K562 (cell line): ENCODE results near the gene UNC45B. TPM values are rescaled to one million over a fixed set of nuclear protein-coding genes. Genes with fewer than 3 reads are reported as not detected.

Source experiments
- ATAC-seq: fragments of 200-7000 bp; cut with Tn5 transposase; 3 replicates; pipeline ENCODE4 v1.9.1; 2020; ENCODE audit warnings: moderate library complexity
- BruUV-seq: library from RNA; stranded (reverse); fragments of 400-500 nt; replicated peaks from 2 replicates; lab custom pipeline; 2021; lab: Mats Ljungman, UMichigan
- CTCF ChIA-PET: fragments of 300-600 bp; formaldehyde crosslinking; extraction: SDS; loops from one replicate; lab custom pipeline; 2021; ENCODE audit warnings: low intra/inter-chr PET ratio; lab: Yijun Ruan, JAX
- POLR2A ChIA-PET: fragments of 300-600, 350-650 bp; sonication (Branson Sonifier 250); formaldehyde crosslinking; extraction: SDS; loops from one replicate; lab custom pipeline; 2021; ENCODE audit warnings: antibody characterized with exemption, inconsistent platforms; lab: Yijun Ruan, JAX
- DNase-seq, 4 experiments: peaks; one replicate each; pipeline versions ENCODE4 v3.0.0 to v3.0.0-alpha.2; 2011 to 2018; ENCODE audit warnings: low spot score in 3 of 4, mixed read lengths in 3 of 4; ENCODE audit errors: extremely low read depth in 1 of 4
- FAIRE-seq: peaks from 2 replicates; lab custom pipeline; 2011; peaks lifted over from hg19 to GRCh38; lab: Jason Lieb, UNC
- H2AFZ ChIP-seq: 2 replicates; pipeline ENCODE4 v1.6.0; 2011; ENCODE audit warnings: low read depth, low read length, control low read depth, inconsistent platforms
- H3K27ac ChIP-seq: fragments of 200-600 bp; 3 replicates; pipeline ENCODE4 v1.8.0; 2011; ENCODE audit warnings: low read depth, mild to moderate bottlenecking, control low read depth, inconsistent platforms, low read length, moderate library complexity, mixed read lengths; ENCODE audit errors: extremely low read depth
- H3K27me3 ChIP-seq, 2 experiments: fragments of 300-600 bp in 1 of 2; 2 replicates in 1 of 2; 3 replicates in 1 of 2; pipeline versions ENCODE4 v1.6.0 to v1.8.0; 2011; ENCODE audit warnings: inconsistent platforms in 2 of 2, low read length in 2 of 2, mild to moderate bottlenecking in 1 of 2, mixed read lengths in 1 of 2, moderate library complexity in 1 of 2; ENCODE audit not compliant: control insufficient read depth in 2 of 2, insufficient read depth in 2 of 2
- H3K36me3 ChIP-seq: fragments of 300-600 bp; 3 replicates; pipeline ENCODE4 v1.8.0; 2011; ENCODE audit warnings: mild to moderate bottlenecking, low read length, inconsistent platforms; ENCODE audit not compliant: control insufficient read depth, insufficient read depth
- H3K4me1 ChIP-seq, 2 experiments: fragments of 200-600 bp in 1 of 2; replicated peaks in 1 of 2; 2 replicates in 1 of 2; 3 replicates in 1 of 2; pipeline versions ENCODE4 v1.5.1 to v1.8.0; 2011; ENCODE audit warnings: inconsistent platforms in 2 of 2, low read length in 2 of 2, mild to moderate bottlenecking in 1 of 2, mixed read lengths in 1 of 2, moderate library complexity in 1 of 2; ENCODE audit not compliant: control insufficient read depth in 2 of 2, insufficient read depth in 2 of 2
- H3K4me2 ChIP-seq: 2 replicates; pipeline ENCODE4 v1.6.1; 2011; ENCODE audit warnings: low read length, control low read depth, inconsistent platforms, mixed read lengths; ENCODE audit not compliant: insufficient read depth
- H3K4me3 ChIP-seq: fragments of 200-600 bp; sonication (generic), shearing (Covaris generic); 2 replicates; pipeline ENCODE4 v1.5.1; 2016; ENCODE audit warnings: control low read depth, inconsistent platforms
- H3K79me2 ChIP-seq: fragments of 200-600 bp; 3 replicates; pipeline ENCODE4 v1.8.0; 2011; ENCODE audit warnings: low read length, inconsistent platforms; ENCODE audit not compliant: control insufficient read depth, insufficient read depth
- H3K9ac ChIP-seq, 2 experiments: 2 replicates each; pipeline versions ENCODE4 v1.6.0 to v1.6.1; 2011; ENCODE audit warnings: low read depth in 2 of 2, low read length in 2 of 2, control low read depth in 1 of 2, inconsistent platforms in 1 of 2, mild to moderate bottlenecking in 1 of 2, mixed read lengths in 1 of 2; ENCODE audit not compliant: insufficient read depth in 1 of 2
- H3K9me1 ChIP-seq: one replicate; pipeline ENCODE4 v1.6.0; 2011; ENCODE audit warnings: inconsistent platforms, mild to moderate bottlenecking, low read length, moderate library complexity; ENCODE audit not compliant: control insufficient read depth, insufficient read depth
- H3K9me3 ChIP-seq: replicated peaks from 2 replicates; pipeline ENCODE4 v1.5.1; 2011; ENCODE audit warnings: low read depth, low read length, inconsistent platforms; ENCODE audit not compliant: control insufficient read depth, insufficient read depth
- H4K20me1 ChIP-seq: replicated peaks from 2 replicates; pipeline ENCODE4 v1.6.1; 2011; ENCODE audit warnings: low read length, inconsistent platforms, mixed read lengths; ENCODE audit not compliant: control insufficient read depth, insufficient read depth
- BHLHE40 ChIP-seq: IDR thresholded peaks from 2 replicates; pipeline ENCODE4 v1.6.1; 2011; ENCODE audit warnings: low read length, improper control_type of control experiment
- HNRNPUL1 ChIP-seq: fragments of 200-400 bp; formaldehyde crosslinking; IDR thresholded peaks from 2 replicates; pipeline ENCODE4 v1.6.1; 2017; ENCODE audit warnings: low read length
- MEF2A ChIP-seq: IDR thresholded peaks from 2 replicates; pipeline ENCODE4 v1.6.1; 2011; ENCODE audit warnings: low read depth, mild to moderate bottlenecking, low read length, moderate library complexity; ENCODE audit not compliant: control insufficient read depth
- NCOA2 ChIP-seq, 2 experiments: fragments of 450-650 bp; IDR thresholded peaks; 2 replicates each; pipeline ENCODE4 v1.6.1; 2018; ENCODE audit warnings: mild to moderate bottlenecking in 2 of 2, moderate library complexity in 1 of 2; ENCODE audit not compliant: partially characterized antibody in 2 of 2
- POLR2A ChIP-seq: fragments of 450-650 bp; conservative IDR thresholded peaks from 2 replicates; pipeline ENCODE4 v1.6.1; 2016
- POLR2AphosphoS2 ChIP-seq: IDR thresholded peaks from 2 replicates; pipeline ENCODE4 v1.6.1; 2012; ENCODE audit warnings: low read length, improper control_type of control experiment
- POLR2G ChIP-seq: fragments of 200-400 bp; formaldehyde crosslinking; IDR thresholded peaks from 2 replicates; pipeline ENCODE4 v1.6.1; 2017; ENCODE audit warnings: low read depth, mild to moderate bottlenecking, antibody characterized with exemption, low read length, moderate library complexity
- RNF219 ChIP-seq: fragments of 250-450 bp; sonication (Bioruptor Pico); IDR thresholded peaks from 2 replicates; pipeline ENCODE4 v1.5.0; 2022; ENCODE audit warnings: mild to moderate bottlenecking
- SUPT5H ChIP-seq: fragments of 450-650 bp; IDR thresholded peaks from 2 replicates; pipeline ENCODE4 v1.6.1; 2016
- TEAD2 ChIP-seq: fragments of 450-650 bp; IDR thresholded peaks from 2 replicates; pipeline ENCODE4 v1.6.1; 2016; ENCODE audit warnings: missing genetic modification characterization, control low read depth, missing compliant biosample characterization
- THRA ChIP-seq: fragments of 450-650 bp; IDR thresholded peaks from 2 replicates; pipeline ENCODE4 v1.6.1; 2017; ENCODE audit warnings: mild to moderate bottlenecking, moderate library complexity
- ZBTB2 ChIP-seq: fragments of 450-650 bp; IDR thresholded peaks from 2 replicates; pipeline ENCODE4 v1.6.1; 2016; ENCODE audit warnings: antibody characterized with exemption
- ZKSCAN1 ChIP-seq: fragments of 150-350 bp; IDR thresholded peaks from 2 replicates; pipeline ENCODE4 v1.6.1; 2016; ENCODE audit warnings: low read depth, low read length
- WGBS: fragments of 100-300 bp; shearing (Covaris generic); methylation state at CpG from one replicate; pipeline ENCODE4 v1.1.6; 2016; ENCODE audit warnings: low coverage, mixed read lengths; ENCODE audit not compliant: insufficient coverage; ENCODE audit errors: missing lambda C conversion rate; 5-methylcytosine and 5-hydroxymethylcytosine counted together
- in situ Hi-C: fragments of 300-500 bp; cut with MboI; formaldehyde crosslinking; loops from 4 replicates; pipeline ENCODE4 v1.15.0; 2018; ENCODE audit warnings: inconsistent platforms, mixed read lengths
- intact Hi-C: fragments of 100-400 bp; cut with micrococcal nuclease; formaldehyde crosslinking; loops from 2 replicates; pipeline ENCODE4 v1.14.2; 2022
- polyA plus RNA-seq, 8 experiments: library from polyadenylated mRNA; depleted of rRNA in 4 of 8; stranded (reverse) in 5 of 8; unstranded in 3 of 8; fragments of >200 nt; fragmentation: Nextera tagmentation in 2 of 8; fragmentation: Illumina TruSeq in 1 of 8; extraction: Ambion mirVana in 2 of 8; extraction: Trizol in 1 of 8; gene quantifications; 2 replicates each; pipeline versions ENCODE4 v1.2.1 to v1.2.3, GENCODE V29; 2011 to 2014; ENCODE audit warnings: inconsistent platforms in 1 of 8, missing spikeins in 1 of 8
- total RNA-seq, 7 experiments: library from RNA; depleted of rRNA in 6 of 7; stranded (reverse); fragments of >200 nt in 6 of 7; fragmentation: Illumina TruSeq in 2 of 7; extraction: Trizol in 2 of 7; gene quantifications; 2 replicates each; pipeline versions ENCODE4 v1.2.1 to v1.2.3, GENCODE V29; 2011 to 2021; ENCODE audit warnings: low replicate concordance in 1 of 7

Gene UNC45B
- total and polyA plus RNA-seq, 9 of the 15 experiments (the other 6 are each of a cell fraction or from before 2014, with no cell fraction given) = not detected

GRCh38 chr17:35129154-35129972 lies 18.3 kb upstream of the UNC45B start:
- ATAC-seq (no peak), FAIRE-seq (no peak), DNase-seq (no peak)
- Histone ChIP-seq H3K9ac (no peak overlapping the region), H3K27me3 (no peaks in the 10 kb centered on the region), H3K79me2 (no peaks in the 10 kb centered on the region), H3K9me3 (no peaks in the 10 kb centered on the region), H3K4me3 (no peak overlapping the region), H4K20me1 (peaks cover 15% of the 10 kb centered on the region), H3K4me2 (no peak overlapping the region), H3K4me1 (peaks cover 0 to 5% of the 10 kb centered on the region in 2 experiments; a peak in 2 of 5 replicates), H3K9me1 (peaks cover 4% of the 10 kb centered on the region), H3K36me3 (peaks cover 42% of the 10 kb centered on the region), H2AFZ (no peak overlapping the region), H3K27ac (no peak overlapping the region)
- in situ Hi-C loops = no loop called here
- ChIA-PET POLR2A (interaction anchor here (0.6 to 2.1 kb wide), 5 partner anchors 8 to 19 kb away, joined by 3 to 9 read pairs (median 4); no protein-coding TSS in a partner anchor), CTCF (no interaction called here)
- BruUV-seq = TSS peak; percentile 18
- 59% methylated on average over 10 of the region's 11 CpGs for WGBS
- intact Hi-C loops = loop anchor here (10.0 kb wide), 1 partner anchor 245 kb away; no protein-coding TSS in a partner anchor
- TF ChIP-seq POLR2A (peak; percentile 49; the same call in 1 of the 2 replicates), SUPT5H (peak; percentile 38; the same call in 1 of the 2 replicates), MEF2A (no peak), POLR2AphosphoS2 (peak; percentile 77; the same call in 1 of the 2 replicates), ZKSCAN1 (no peak), TEAD2 (tag) (no peak), NCOA2 (IDR thresholded peaks at IDR 0.05; ENCODE audit: partially characterized antibody in 2 of 2) (no peak), ZBTB2 (no peak), HNRNPUL1 (0 out of 2 replicates have a peak, but pooled peaks have one; percentile 28), RNF219 (CRISPR knock-in tag) (no peak), BHLHE40 (no peak), POLR2G (0 out of 2 replicates have a peak, but pooled peaks have one; percentile 24), THRA (no peak)
